Measurements from ENCODE around the gene METRN.
"Not testable (repeated sequence)": the region's sequence is repeated elsewhere in the genome, so short reads cannot be mapped to it uniquely, and the experiment has no call there.

The METRN gene

DNA sequence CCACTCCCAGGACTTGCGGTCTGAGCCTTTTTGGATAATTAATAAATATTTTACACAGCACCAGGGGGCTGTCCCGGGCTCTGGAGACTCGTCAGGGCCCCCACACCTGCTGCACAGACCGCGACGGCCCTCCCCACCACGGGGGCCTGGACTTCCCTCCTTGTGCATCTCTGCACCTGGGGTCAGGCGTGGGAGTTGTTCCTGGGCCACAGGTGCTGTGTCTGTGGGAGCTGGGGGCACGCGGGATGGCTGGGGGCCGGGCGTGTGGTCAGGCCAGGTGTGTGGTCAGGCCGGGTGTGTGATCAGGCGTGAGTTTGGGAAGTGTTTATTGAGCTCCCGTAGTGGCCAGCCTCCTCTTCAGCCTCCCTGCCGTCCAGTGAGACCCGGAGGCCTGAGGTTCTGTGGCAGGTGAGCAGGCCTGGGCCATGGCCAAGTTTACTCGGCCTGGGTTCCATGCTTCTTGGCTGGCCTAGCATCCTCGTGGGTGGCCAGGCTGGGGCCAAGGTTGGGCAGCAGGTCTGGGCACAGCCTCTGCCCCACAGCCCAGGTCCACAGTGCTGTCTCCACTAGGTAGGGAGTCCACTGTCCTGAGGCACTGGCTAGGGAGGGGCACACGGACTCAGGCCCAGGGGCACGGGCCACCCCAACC lies 36.6 kb upstream of the METRN start:
- no peak for DNase-seq

DNA sequence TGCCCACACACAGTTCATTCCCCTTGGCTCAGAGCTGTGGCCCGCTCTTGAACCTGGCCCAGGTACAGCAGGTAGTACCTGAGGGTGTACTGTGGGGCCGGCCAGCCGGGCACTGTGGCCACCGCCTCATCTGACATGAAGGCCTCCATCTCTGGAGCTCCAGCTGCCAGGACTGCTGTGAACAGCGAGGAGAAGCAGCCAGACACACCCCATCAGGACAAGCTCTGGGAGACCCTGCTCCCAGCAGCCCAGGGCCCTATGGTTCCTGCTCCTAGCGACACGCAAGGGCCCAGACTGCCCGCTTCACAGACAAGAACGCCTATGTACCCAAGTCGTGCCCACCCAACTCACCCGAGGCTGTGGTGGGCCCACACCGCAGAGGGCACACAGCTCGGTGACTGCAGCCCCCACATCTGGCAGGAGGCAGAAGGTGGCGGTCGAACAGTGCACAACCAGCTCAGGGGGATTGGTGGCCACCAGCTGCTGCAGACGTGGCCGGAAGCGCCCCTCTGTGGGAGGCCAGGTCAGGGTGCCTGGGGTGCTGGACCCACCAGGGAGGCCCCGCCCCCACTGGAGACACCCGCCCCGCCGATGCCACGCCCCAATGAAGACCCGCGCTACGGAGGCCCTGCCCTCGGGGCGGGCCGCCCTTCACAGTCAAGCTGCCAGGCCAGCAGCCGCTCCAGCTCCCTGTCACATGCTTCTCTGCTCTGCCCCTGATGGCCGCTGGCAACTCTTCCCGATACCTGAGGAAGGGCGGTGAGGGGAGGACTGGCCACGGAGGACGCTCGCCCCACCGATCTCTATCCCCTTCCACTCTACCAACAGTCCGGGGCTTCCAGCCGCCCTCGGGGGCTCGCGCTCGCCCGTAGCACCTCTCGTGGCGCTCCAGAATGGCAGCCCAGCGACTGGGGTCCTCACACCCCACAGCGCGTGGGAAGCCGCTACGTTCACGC lies 35.8 kb upstream of the METRN start:
- peak; percentile 63 for DNase-seq

DNA sequence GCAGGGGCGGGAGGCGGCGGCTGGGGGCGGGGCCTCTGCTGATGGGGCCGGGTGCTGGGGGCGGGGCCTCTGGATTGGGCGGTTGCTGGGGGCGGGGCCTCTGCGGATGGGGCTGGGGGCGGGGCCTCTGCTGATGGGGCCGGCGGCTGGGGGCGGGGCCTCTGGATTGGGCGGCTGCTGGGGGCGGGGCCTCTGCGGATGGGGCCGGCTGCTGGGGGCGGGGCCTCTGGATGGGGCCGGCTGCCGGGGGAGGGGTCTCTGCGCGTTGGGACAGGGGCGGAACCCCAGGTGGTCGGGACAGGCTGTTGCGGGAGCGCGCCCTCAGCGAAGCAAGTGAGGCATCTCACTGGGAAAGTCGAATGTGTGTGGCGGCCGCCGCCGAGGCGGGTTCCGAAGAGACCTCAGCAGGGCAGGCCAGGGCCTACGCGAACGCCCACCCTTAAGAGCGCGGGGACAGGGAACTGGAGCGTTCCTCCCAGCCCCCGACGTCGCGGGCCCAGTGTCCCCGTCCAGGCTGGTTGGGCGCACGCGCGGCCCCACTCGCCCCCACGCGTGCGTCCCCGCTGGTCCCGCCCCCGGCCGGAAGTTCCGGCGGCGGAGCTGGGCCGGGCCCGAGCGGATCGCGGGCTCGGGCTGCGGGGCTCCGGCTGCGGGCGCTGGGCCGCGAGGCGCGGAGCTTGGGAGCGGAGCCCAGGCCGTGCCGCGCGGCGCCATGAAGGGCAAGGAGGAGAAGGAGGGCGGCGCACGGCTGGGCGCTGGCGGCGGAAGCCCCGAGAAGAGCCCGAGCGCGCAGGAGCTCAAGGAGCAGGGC lies 34.9 kb upstream of the METRN start, which contains the start of gene STUB1:
Gene STUB1 (plus strand): TSS at position 597 of the 811 bp plus-strand sequence. CDS start 116 bp downstream, at position 713.
- peak; percentile 91 for DNase-seq

DNA sequence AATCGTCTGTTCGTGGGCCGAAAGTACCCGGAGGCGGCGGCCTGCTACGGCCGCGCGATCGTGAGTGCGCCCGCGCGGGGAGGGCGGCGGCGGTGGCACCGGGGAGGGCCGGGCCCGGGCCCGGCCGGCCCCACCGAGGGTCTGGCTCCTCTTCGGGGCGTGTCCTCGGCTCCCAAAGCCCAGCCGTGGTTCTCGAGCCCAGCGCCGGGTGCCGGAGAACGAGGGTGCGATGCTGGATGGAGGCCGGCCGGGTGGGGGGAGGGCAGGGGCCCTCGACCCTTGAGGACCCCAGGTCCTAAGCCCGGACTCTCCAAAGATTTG lies 34.3 kb upstream of the METRN start:
- no peak for DNase-seq

DNA sequence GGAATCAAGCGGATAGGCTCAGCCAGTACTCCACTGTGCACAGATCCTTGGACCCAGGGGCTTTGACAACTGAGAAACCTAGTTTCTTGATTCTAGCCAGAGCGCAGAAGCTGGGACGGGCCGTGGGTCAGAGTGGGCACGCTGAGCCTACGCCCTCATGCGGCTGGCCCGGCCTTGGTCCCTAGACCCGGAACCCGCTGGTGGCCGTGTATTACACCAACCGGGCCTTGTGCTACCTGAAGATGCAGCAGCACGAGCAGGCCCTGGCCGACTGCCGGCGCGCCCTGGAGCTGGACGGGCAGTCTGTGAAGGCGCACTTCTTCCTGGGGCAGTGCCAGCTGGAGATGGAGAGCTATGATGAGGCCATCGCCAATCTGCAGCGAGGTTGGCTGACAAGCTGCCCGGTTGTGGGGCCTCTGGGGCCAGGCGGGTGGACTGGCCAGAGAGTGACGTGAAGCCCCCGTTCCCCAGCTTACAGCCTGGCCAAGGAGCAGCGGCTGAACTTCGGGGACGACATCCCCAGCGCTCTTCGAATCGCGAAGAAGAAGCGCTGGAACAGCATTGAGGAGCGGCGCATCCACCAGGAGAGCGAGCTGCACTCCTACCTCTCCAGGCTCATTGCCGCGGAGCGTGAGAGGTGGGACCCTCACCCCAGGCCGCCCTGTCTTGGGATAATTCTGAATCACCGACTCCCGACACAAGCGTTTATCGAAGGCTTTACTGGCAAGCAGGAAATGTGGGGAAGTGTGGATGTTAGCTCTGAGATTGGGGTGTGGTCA lies 33.8 kb upstream of the METRN start:
- DNase-seq, result no peak

DNA sequence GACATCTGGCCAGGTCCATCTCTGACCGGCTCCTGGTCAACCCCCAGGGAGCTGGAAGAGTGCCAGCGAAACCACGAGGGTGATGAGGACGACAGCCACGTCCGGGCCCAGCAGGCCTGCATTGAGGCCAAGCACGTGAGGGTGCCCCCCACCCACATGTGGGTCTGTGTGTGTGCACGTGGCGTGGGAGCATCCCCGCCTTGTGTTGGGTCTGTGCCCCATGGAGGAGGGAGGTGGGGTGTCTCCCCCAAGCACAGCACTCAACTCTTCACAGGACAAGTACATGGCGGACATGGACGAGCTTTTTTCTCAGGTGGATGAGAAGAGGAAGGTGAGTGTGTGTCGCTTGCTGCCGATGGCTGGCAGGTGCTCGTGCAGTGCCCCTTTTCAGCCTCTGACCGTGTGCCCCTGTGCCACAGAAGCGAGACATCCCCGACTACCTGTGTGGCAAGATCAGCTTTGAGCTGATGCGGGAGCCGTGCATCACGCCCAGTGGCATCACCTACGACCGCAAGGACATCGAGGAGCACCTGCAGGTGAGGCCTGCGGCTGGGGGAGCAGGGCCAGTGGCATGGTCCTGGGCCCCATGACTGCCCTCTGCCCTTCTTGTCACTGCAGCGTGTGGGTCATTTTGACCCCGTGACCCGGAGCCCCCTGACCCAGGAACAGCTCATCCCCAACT lies 33.0 kb upstream of the METRN start:
- no peak for DNase-seq

DNA sequence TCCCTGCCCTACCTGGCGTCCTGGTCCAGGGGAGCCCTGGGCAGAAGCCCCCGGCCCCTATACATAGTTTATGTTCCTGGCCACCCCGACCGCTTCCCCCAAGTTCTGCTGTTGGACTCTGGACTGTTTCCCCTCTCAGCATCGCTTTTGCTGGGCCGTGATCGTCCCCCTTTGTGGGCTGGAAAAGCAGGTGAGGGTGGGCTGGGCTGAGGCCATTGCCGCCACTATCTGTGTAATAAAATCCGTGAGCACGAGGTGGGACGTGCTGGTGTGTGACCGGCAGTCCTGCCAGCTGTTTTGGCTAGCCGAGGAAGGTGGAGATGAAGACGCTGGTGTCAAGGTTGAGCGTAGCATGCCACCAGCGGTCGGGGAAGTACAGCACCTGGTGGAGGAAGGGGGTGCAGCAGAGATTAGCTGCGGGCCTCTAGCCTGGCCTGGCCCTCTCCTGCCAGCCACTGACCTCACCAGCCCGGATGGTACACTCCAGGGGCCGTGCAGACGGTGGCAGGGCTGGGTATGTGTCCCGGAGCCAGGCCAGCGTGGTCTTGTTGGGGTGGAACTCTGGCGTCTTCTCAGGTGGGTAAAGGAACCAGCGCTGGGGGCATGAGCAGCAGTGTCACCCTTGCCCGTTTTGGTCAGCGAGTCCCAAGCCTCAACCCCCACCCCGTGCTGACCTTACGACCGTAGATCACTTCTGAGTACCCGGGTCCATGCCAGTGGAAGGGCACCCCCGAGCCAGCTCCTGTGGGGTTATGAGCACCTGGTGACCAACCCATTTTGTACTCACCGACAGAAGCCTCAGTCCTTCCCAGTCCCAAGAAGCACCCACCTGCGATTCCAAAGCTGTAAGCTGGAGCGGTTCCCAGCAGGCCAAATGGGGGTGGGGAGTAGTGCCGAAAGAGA lies 32.2 kb upstream of the METRN start:
- DNase-seq, result no peak

DNA sequence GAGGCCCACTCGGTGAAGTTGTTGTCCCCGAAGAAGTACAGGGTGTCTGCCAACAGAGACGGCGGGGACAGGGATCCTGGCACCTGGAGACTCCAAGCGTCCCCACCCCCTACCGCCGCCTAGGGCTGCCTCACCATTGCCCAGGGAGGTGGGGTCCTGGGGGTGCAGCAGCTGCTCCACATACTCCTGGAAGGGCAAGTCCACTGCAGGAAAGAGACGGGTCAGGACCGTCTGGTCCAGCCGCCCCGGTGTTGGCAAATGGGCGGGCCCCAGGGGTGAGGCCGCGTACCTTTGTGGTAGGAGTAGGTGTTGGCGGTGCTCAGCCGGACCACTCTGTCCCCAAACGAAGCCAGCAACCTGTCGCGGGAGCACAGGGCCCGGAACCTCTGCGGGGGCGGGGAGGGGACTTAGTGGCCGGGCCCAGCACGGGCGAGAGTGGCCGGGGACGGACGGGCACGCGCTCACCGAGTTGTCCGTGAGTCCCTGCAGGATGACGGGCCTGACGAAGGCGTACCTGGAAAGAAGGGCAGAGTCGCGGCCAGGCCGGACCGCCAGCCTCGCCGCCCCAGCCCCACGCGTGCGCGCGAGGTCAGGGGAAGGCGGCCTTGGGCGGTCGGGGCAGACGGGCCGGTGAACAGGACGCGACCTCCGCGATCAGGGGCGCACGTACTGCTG lies 31.4 kb upstream of the METRN start:
- DNase-seq, result no peak

DNA sequence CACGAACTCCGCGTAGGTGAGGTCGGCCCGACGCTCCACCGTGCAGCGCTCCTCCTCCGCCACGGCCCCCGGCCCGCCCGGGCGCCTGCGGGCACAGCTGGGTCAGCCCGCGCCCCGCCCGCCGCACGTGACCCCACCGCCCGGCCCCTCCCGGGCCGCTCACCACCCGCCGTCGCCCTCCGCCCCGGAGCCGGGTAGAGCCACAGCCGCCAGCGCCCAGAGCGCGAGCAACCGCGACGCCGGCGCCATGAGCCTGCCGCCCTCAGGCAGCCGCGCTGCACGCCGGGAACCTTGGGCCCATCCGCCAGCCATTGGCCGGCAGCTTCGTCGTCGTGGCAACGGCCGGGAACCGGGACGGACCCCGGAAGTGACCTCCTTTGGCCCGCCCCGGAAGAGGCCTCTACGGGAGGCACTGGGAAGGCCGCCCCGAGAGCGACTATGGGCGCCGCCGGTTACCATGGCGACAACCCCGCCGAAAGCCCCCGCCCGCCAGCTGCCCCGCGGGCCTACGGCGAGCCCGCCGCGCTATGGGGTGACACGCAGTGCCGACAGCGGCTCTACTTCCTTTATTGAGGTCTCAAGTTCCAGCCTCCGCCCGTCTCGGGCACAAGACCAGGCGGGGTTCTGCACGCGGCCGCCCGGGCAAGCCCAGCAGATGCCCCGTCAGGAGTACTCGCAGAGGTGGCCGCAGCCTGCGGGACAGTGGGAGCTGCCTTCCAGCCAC lies 30.7 kb upstream of the METRN start, which contains the start of gene JMJD8:
Gene JMJD8 (minus strand): TSS at position 264 of the 724 bp plus-strand sequence. CDS start 15 bp downstream, at position 249.
- DNase-seq, result peak; percentile 98

DNA sequence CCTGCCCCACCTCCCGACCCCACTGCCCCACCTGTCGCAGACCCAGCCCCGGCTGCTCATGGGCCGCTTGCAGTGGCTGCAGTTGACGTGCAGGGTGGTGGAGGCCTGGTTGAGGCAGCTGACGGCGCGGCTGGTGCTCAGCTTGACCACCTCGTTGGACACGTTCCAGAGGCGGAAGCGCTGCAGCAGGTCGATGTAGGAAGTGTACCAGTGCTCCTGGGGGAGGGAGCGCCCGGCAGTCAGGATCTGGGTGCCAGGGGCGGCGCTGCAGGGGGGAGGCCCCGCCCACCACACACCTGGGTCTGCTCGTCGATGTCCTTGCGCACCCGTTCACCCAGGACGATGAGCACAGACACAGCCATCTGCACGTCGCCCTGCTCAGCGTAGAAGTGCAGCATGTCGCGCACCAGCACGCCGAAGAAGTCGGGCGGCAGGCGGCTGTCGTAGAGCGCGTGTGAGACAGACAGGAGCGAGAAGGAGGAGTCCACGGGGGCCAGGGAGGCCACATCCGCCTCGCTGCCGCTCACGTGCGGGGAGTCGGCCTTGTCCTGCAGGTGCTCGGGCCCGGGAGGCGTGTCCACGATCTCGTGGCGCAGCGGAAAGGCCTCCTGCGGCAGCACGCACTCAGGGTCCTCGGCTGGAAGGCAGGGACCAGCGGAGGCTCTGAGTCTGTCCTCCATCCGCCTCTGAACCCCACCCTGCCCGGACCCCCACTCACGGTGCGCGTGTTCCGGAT lies 29.8 kb upstream of the METRN start:
- no peak for DNase-seq

DNA sequence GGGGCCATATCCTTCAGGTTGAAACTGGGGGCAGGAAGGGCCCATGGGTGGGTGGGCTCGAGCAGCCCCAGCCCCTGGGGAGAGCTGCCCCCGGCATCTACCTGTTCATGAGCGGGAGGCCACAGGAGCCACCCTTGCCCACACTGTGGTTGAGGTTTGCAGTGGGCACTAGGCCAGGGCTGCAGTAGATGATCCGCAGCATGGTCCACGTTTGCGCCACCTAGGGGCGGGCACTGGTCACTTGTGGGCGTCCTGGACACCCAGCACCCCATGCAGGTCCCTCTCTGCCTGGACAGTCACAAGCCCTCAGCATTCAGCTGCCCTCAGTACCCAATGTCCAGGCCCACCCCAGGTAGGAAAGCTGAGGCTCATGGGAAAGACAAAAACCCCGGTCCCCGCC lies 29.0 kb upstream of the METRN start:
- no peak for DNase-seq

DNA sequence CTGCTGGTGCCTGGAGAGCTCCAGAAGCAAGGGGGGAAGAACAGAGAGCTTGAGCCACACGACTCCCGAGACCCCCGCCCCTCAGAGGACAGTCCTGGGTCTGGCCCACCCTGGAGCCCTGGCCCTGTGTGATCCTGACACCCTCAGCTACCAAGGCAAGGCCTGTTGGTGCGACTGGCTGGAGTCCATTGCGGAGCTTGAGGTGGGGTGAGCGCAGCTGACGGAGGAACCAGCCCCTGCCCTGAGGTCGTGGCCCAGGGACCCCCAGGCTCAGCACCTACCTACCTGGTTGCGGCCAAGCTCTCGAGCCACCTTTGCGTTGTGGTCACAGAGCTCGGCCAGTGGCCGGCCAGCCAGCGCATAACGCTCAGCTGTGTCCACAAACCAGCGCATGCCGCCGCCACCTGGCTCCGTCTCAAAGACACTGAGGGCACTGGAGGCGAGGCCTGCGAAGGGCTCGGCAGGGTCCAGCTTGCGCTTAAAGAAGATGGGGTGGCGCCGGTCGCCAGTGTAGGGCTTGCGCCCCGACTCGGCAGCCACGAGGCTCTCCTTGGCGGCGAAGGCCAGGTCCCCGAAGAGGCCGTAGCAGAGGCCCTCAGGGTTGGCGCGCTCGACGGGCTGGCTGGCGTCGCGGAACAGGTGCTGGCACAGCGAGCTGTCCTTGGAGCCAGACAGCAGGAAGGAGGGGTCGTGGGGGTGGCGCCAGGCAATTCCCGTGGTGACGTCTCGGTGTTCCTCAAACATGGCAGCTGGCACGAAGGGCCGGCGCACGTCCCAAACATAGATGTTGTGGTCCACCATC lies 28.3 kb upstream of the METRN start:
- DNase-seq, result no peak

DNA sequence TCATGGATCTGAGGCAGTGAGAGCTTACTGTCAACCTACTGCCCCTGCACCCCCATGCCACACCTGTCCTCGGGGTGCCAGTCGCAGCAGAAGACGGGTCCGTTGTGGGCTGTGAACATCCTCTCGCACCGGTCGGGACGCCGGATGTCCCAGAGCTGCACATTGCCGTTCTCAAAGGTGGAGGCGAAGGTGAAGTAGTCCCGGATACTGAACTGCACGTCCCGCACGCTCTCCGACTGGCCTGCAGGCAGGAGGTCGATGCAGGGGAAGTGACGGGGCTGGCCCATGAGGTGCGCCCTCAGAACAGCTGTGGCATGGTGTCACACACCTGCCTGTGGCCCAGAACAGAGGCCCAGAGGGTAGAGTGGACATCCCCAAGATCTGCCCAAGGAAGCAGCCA lies 27.4 kb upstream of the METRN start:
- no peak for DNase-seq

DNA sequence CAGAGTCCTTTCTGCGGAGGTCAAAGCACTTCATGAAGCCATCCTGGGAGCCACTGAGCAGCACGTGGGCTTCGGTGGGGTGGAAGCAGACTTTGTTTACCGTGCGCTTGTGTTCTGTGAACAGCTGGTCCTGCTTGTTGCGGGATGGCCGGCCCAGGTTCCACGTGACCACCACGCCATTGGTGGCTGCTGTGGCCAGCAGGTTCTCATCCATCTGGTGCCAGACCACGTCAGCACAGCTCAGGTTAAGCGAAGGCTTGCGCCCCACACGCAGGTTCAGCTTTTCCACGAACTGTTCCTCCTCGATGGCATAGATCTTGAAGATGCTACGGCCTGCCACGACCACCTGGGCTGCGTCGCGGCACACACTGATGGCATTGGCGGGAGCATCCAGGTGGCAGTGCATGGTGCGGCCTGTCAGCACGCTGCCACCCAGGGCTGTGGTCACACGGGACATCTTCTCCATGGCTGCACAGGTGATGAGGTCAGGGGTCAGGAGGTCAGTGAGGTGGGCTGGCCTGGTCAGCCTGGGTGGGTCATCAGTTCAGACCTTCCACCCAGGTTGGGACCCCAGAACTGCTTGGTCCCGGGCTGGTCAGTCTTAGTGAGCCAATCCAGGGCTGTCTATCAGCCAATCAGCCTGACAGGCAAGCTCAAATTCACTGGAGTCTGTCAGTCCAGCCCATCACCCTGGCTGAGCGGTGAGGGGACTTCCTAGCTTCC lies 25.6 kb upstream of the METRN start:
- no peak for DNase-seq

DNA sequence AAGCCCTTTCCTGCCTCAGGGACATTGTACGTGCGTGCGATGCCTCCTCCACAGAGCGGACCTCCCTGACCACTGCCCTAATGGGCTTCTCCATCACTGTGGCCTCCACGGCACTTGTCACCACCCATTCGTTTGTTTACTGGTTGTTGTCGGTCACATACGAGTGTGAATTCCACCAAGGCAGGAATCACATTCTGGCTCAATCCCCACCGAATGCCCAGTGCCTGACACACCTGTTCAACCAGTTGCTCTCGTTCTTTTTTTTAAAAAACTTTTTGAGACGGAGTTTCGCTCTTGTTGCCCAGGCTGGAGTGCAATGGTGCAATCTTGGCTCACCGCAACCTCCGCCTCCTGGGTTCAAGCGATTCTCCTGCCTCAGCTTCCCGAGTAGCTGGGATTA lies 23.7 kb upstream of the METRN start:
- not testable (repeated sequence) for DNase-seq

DNA sequence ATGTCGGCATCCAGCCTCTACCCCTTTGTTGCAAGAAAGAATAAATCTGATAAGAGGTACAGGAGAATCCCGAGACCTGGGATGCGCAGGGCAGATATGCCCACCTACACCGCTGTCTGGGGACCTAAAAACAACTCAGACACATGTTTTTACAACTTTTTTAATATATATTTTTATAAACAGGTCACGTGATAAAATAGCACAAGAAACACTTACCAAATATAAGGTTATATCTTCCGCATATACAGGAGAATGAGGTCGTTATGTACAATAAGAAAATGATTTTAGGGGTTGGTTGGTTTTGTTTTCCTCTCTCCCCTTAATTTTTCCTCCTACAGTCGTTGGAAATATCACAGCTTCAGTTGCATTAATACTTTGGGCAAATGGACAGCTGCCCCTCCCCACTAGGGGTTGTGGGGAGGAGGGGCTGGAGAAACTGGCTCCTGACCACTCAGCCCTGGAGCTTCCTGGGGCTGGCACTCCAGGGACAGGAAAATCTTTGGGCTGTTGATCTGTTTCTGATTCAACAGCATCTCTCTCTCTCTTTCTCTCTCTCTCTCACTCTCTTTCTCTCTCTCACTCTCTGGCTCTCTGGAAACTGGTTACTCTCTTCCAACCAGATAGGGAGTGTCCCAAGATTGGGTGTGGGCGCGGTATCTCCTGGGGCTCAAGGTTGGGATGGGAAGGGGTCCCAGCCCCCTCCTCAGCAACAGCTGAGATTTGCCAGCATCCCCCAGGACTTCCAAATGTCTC lies 22.4 kb upstream of the METRN start:
- DNase-seq, result no peak

All from CD4-positive, alpha-beta T cell treated with Interleukin-17A for 1 hour (primary cell).